HCT116 (cell line): ENCODE results near the gene RARB. TPM values are rescaled to one million over a fixed set of nuclear protein-coding genes. Genes with fewer than 3 reads are reported as not detected.
A peak's percentile ranks its signal among the peaks of the same experiment; 100 is the strongest.

Source experiments
- ATAC-seq: fragments of 200-7000 bp; cut with Tn5 transposase; 2 replicates; pipeline ENCODE4 v1.9.1; 2020; ENCODE audit warnings: mild to moderate bottlenecking, moderate library complexity
- BruUV-seq: library from RNA; stranded (reverse); fragments of 400-500 nt; replicated peaks from 2 replicates; lab custom pipeline; 2021; lab: Mats Ljungman, UMichigan
- CTCF ChIA-PET: fragments of 300-600 bp; sonication (Branson Sonifier 250); formaldehyde crosslinking; loops from one replicate; lab custom pipeline; 2021; ENCODE audit warnings: antibody characterized with exemption; lab: Charles Lee
- POLR2A ChIA-PET: fragments of 300-600, 350-600 bp; sonication (Branson Sonifier 250); formaldehyde crosslinking; loops from one replicate; lab custom pipeline; 2021; ENCODE audit warnings: antibody characterized with exemption; lab: Charles Lee
- RAD21 ChIA-PET, 2 experiments: fragments of 300-600 bp; sonication (Branson Sonifier 250); formaldehyde crosslinking; loops; one replicate each; lab custom pipeline; 2023; ENCODE audit warnings: low total read pairs in 2 of 2; ENCODE audit not compliant: uncharacterized antibody in 2 of 2, unreplicated experiment in 2 of 2, low non-redundant PET in 1 of 2; lab: Charles Lee
- DNase-seq: peaks from one replicate; pipeline ENCODE4 v3.0.0-alpha.2; 2010; ENCODE audit warnings: low read depth, low spot score
- H2AFZ ChIP-seq: fragments of 200-600 bp; shearing (Covaris generic), sonication (generic); 2 replicates; pipeline ENCODE4 v1.6.1; 2017; ENCODE audit warnings: low read depth, mixed run types, mixed read lengths, antibody characterized with exemption, low read length; ENCODE audit not compliant: poor library complexity, severe bottlenecking
- H3K27ac ChIP-seq: 2 replicates; pipeline ENCODE4 v1.5.1; 2012; ENCODE audit warnings: low read depth, low read length
- H3K27me3 ChIP-seq: fragments of 200-600 bp; sonication (generic); 2 replicates; pipeline ENCODE4 v1.6.1; 2016; ENCODE audit warnings: mixed run types, low read length, mixed read lengths; ENCODE audit not compliant: insufficient read depth
- H3K36me3 ChIP-seq, 2 experiments: fragments of 200-500 bp in 1 of 2; fragments of 200-600 bp in 1 of 2; sonication (Bioruptor generic) in 1 of 2; sonication (generic) in 1 of 2; 2 replicates each; pipeline versions ENCODE4 v1.5.1 to v1.6.1; 2014 to 2016; ENCODE audit warnings: low read length in 2 of 2, inconsistent platforms in 1 of 2, mixed read lengths in 1 of 2, mixed run types in 1 of 2; ENCODE audit not compliant: insufficient read depth in 2 of 2, control insufficient read depth in 1 of 2
- H3K4me1 ChIP-seq, 2 experiments: fragments of 200-600 bp in 1 of 2; sonication (generic) in 1 of 2; 2 replicates each; pipeline versions ENCODE4 v1.5.1 to v1.6.1; 2012 to 2017; ENCODE audit warnings: low read length in 2 of 2, inconsistent platforms in 1 of 2, mild to moderate bottlenecking in 1 of 2, mixed read lengths in 1 of 2, mixed run types in 1 of 2, moderate library complexity in 1 of 2; ENCODE audit not compliant: insufficient read depth in 2 of 2, control insufficient read depth in 1 of 2
- H3K4me2 ChIP-seq: fragments of 200-600 bp; sonication (generic); 2 replicates; pipeline ENCODE4 v1.6.1; 2017; ENCODE audit warnings: mixed run types, low read length, mixed read lengths
- H3K4me3 ChIP-seq, 2 experiments: fragments of 200-600 bp in 1 of 2; sonication (generic) in 1 of 2; replicated peaks in 1 of 2; 2 replicates each; pipeline ENCODE4 v1.5.1; 2011 to 2016; ENCODE audit warnings: low read length in 2 of 2, control low read depth in 1 of 2, low read depth in 1 of 2, mild to moderate bottlenecking in 1 of 2, mixed read lengths in 1 of 2, mixed run types in 1 of 2
- H3K79me2 ChIP-seq: fragments of 200-600 bp; sonication (generic); 2 replicates; pipeline ENCODE4 v1.6.1; 2017; ENCODE audit warnings: mild to moderate bottlenecking, mixed run types, low read length, moderate library complexity, mixed read lengths; ENCODE audit not compliant: insufficient read depth
- H3K9ac ChIP-seq: fragments of 200-600 bp; sonication (generic); 2 replicates; pipeline ENCODE4 v1.6.1; 2016; ENCODE audit warnings: low read length, mixed read lengths
- H3K9me2 ChIP-seq: fragments of 200-600 bp; sonication (generic), shearing (Covaris generic); 2 replicates; pipeline ENCODE4 v1.6.1; 2017; ENCODE audit warnings: mixed run types, mild to moderate bottlenecking, moderate library complexity; ENCODE audit not compliant: insufficient read depth
- H3K9me3 ChIP-seq, 2 experiments: fragments of 200-500 bp in 1 of 2; fragments of 200-600 bp in 1 of 2; sonication (Bioruptor generic) in 1 of 2; sonication (generic) in 1 of 2; 2 replicates each; pipeline ENCODE4 v1.6.1; 2014 to 2017; ENCODE audit warnings: low read length in 2 of 2, mixed read lengths in 2 of 2, inconsistent platforms in 1 of 2, low read depth in 1 of 2, mild to moderate bottlenecking in 1 of 2, mixed run types in 1 of 2, moderate library complexity in 1 of 2; ENCODE audit not compliant: control insufficient read depth in 1 of 2, insufficient read depth in 1 of 2
- H4K20me1 ChIP-seq: fragments of 200-600 bp; sonication (generic), shearing (Covaris generic); 2 replicates; pipeline ENCODE4 v1.6.1; 2017; ENCODE audit warnings: mixed run types, mild to moderate bottlenecking, moderate library complexity; ENCODE audit not compliant: insufficient read depth
- CBX3 ChIP-seq: IDR thresholded peaks from 2 replicates; pipeline ENCODE4 v1.6.1; 2012; ENCODE audit warnings: low read depth
- CEBPB ChIP-seq: IDR thresholded peaks from 2 replicates; pipeline ENCODE4 v1.6.1; 2012; ENCODE audit warnings: low read depth
- EGR1 ChIP-seq: IDR thresholded peaks from 2 replicates; pipeline ENCODE4 v1.6.1; 2012; ENCODE audit warnings: low read depth
- ELF1 ChIP-seq: IDR thresholded peaks from 2 replicates; pipeline ENCODE4 v1.6.1; 2012; ENCODE audit warnings: low read depth, borderline replicate concordance
- EZH2 ChIP-seq: fragments of 200-600 bp; sonication (generic); IDR thresholded peaks from 2 replicates; pipeline ENCODE4 v1.6.1; 2017; ENCODE audit warnings: antibody characterized with exemption, mixed run types
- EZH2phosphoT487 ChIP-seq: fragments of 200-600 bp; IDR thresholded peaks from 2 replicates; pipeline ENCODE4 v1.6.1; 2018; ENCODE audit warnings: antibody characterized with exemption, borderline replicate concordance
- JUND ChIP-seq: IDR thresholded peaks from 2 replicates; pipeline ENCODE4 v1.6.1; 2012
- SIN3A ChIP-seq: IDR thresholded peaks from 2 replicates; pipeline ENCODE4 v1.6.1; 2012; ENCODE audit warnings: low read depth
- SRF ChIP-seq: IDR thresholded peaks from 2 replicates; pipeline ENCODE4 v1.6.1; 2012; ENCODE audit warnings: low read depth
- TCF7L2 ChIP-seq: IDR thresholded peaks from 2 replicates; pipeline ENCODE4 v1.7.0; 2011; ENCODE audit warnings: borderline replicate concordance, inconsistent platforms; ENCODE audit not compliant: insufficient read depth, insufficient read length; ENCODE audit errors: extremely low read depth
- YY1 ChIP-seq: IDR thresholded peaks from 2 replicates; pipeline ENCODE4 v1.6.1; 2011; ENCODE audit warnings: low read length, low read depth, moderate library complexity, mild to moderate bottlenecking; ENCODE audit not compliant: insufficient replicate concordance; ENCODE audit errors: extremely low read depth
- ZNF274 ChIP-seq: fragments of 200-500 bp; sonication (Bioruptor generic); IDR thresholded peaks from 2 replicates; pipeline ENCODE4 v1.6.1; 2014; ENCODE audit warnings: mild to moderate bottlenecking, low read depth, low read length, inconsistent platforms
- intact Hi-C: fragments of 100-400 bp; cut with micrococcal nuclease; formaldehyde crosslinking; loops from 2 replicates; pipeline ENCODE4 v1.10.0; 2022
- total RNA-seq: library from RNA; stranded (reverse); gene quantifications from one replicate; pipeline ENCODE4 v1.2.1, GENCODE V29; 2021; ENCODE audit not compliant: unreplicated experiment
- TF ChIP-seq, protein P1 (sequence below), 3 experiments: fragments of 200-600 bp in 1 of 3; sonication (generic) in 1 of 3; IDR thresholded peaks in 2 of 3; conservative IDR thresholded peaks in 1 of 3; 2 replicates each; pipeline ENCODE4 v1.5.1; 2012 to 2017; ENCODE audit warnings: low read depth in 2 of 3, low read length in 2 of 3, antibody characterized with exemption in 1 of 3, borderline replicate concordance in 1 of 3, control low read depth in 1 of 3, mild to moderate bottlenecking in 1 of 3, mixed read lengths in 1 of 3, mixed run types in 1 of 3, moderate library complexity in 1 of 3; ENCODE audit not compliant: insufficient read depth in 1 of 3
- TF ChIP-seq, protein P2 (sequence below): IDR thresholded peaks from 2 replicates; pipeline ENCODE4 v1.6.1; 2012; ENCODE audit warnings: low read depth

RARB gene
- total RNA-seq, 1 experiment from 2014 or later, result not detected

DNA sequence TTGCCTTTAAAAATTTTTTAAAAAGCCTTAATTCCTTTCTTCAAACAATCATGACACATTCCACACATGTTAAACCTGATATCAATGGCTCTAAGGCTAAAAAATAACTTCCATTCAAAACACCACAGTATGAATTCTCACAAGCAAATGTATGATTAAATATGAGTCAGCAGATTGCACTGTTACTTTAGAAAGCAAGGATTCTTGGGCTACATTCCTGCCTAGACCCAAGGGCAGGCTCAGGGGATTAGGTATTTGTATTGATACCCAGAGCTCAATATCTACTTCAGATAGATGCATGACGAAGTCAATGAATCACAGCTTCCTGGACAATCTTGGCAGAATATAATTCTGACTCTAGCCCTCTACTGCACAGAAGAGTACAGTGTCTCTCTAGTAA lies 65.7 kb downstream of the RARB start:
- ChIA-PET RAD21 (no interaction called here), CTCF (no interaction called here), POLR2A (no interaction called here)
- intact Hi-C loops, result no loop called here
- no peak overlapping the region for H2AFZ ChIP-seq
- no peak overlapping the region for H3K4me3 ChIP-seq
- H4K20me1 ChIP-seq, result no peaks in the 10 kb centered on the region
- H3K79me2 ChIP-seq, result no peaks in the 10 kb centered on the region
- no peak for DNase-seq
- H3K4me1 ChIP-seq, result no peaks in the 10 kb centered on the region
- no TSS peak for BruUV-seq
- H3K9me2 ChIP-seq, result no peaks in the 10 kb centered on the region
- H3K36me3 ChIP-seq, result no peaks in the 10 kb centered on the region
- no peak for ATAC-seq
- peaks cover 6% of the 10 kb centered on the region; the same call in 1 of the 2 replicates for H3K27me3 ChIP-seq
- H3K27ac ChIP-seq, result no peak overlapping the region
- H3K4me2 ChIP-seq, result no peak overlapping the region
- TF ChIP-seq ZNF274 (peak; percentile 40), SIN3A (no peak)
- no peaks in the 10 kb centered on the region for H3K9me3 ChIP-seq
- H3K9ac ChIP-seq, result no peak overlapping the region

DNA sequence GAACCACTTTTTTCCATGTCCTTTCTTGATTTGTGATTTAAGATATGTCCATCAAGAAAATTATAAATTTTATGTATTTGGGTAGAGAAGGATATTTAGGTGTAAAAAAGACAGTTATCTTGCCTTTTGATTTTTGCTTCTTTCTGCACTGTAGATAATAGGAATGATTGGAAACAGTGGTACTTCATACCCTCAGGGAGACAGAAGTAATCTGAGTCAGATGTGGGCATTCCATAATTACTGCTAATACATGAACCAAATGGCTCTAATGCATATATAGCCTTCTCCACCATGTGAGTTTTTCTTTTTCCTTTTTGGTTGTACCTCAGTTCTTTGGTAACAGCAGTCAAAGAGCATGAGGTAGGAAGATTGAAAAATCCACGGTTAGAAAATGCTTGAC lies 67.2 kb downstream of the RARB start:
- Histone ChIP-seq H4K20me1 (no peaks in the 10 kb centered on the region), H2AFZ (no peak overlapping the region), H3K79me2 (no peaks in the 10 kb centered on the region), H3K36me3 (no peaks in the 10 kb centered on the region)
- ATAC-seq, result no peak
- TF ChIP-seq EZH2, result no peak
- no peak for TF ChIP-seq YY1
- no peak for TF ChIP-seq TCF7L2
- no peak for TF ChIP-seq EZH2phosphoT487
- no peak for TF ChIP-seq JUND
- TF ChIP-seq SRF, result no peak
- TF ChIP-seq, protein P1, sequence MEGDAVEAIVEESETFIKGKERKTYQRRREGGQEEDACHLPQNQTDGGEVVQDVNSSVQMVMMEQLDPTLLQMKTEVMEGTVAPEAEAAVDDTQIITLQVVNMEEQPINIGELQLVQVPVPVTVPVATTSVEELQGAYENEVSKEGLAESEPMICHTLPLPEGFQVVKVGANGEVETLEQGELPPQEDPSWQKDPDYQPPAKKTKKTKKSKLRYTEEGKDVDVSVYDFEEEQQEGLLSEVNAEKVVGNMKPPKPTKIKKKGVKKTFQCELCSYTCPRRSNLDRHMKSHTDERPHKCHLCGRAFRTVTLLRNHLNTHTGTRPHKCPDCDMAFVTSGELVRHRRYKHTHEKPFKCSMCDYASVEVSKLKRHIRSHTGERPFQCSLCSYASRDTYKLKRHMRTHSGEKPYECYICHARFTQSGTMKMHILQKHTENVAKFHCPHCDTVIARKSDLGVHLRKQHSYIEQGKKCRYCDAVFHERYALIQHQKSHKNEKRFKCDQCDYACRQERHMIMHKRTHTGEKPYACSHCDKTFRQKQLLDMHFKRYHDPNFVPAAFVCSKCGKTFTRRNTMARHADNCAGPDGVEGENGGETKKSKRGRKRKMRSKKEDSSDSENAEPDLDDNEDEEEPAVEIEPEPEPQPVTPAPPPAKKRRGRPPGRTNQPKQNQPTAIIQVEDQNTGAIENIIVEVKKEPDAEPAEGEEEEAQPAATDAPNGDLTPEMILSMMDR (IDR thresholded peaks at IDR 0.05 in 2 of 3, conservative IDR thresholded peaks at IDR 0.05 in 1 of 3; ENCODE audit: borderline replicate concordance in 1 of 3, insufficient read depth in 1 of 3, low read depth in 2 of 3, low read length in 2 of 3), result no peak
- no peak for TF ChIP-seq CEBPB
- TF ChIP-seq EGR1, result no peak
- TF ChIP-seq SIN3A, result no peak
- TF ChIP-seq ZNF274, result no peak
- TF ChIP-seq CBX3, result no peak
- TF ChIP-seq ELF1, result no peak
- TF ChIP-seq, protein P2, sequence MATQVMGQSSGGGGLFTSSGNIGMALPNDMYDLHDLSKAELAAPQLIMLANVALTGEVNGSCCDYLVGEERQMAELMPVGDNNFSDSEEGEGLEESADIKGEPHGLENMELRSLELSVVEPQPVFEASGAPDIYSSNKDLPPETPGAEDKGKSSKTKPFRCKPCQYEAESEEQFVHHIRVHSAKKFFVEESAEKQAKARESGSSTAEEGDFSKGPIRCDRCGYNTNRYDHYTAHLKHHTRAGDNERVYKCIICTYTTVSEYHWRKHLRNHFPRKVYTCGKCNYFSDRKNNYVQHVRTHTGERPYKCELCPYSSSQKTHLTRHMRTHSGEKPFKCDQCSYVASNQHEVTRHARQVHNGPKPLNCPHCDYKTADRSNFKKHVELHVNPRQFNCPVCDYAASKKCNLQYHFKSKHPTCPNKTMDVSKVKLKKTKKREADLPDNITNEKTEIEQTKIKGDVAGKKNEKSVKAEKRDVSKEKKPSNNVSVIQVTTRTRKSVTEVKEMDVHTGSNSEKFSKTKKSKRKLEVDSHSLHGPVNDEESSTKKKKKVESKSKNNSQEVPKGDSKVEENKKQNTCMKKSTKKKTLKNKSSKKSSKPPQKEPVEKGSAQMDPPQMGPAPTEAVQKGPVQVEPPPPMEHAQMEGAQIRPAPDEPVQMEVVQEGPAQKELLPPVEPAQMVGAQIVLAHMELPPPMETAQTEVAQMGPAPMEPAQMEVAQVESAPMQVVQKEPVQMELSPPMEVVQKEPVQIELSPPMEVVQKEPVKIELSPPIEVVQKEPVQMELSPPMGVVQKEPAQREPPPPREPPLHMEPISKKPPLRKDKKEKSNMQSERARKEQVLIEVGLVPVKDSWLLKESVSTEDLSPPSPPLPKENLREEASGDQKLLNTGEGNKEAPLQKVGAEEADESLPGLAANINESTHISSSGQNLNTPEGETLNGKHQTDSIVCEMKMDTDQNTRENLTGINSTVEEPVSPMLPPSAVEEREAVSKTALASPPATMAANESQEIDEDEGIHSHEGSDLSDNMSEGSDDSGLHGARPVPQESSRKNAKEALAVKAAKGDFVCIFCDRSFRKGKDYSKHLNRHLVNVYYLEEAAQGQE, result no peak
- TF ChIP-seq, all 23 proteins: peak for 0
- DNase-seq, result no peak
- H3K9me2 ChIP-seq, result no peaks in the 10 kb centered on the region
- ChIA-PET POLR2A (no interaction called here), CTCF (no interaction called here), RAD21 (no interaction called here)
- no peaks in the 10 kb centered on the region for H3K9me3 ChIP-seq
- intact Hi-C loops, result no loop called here
- H3K27me3 ChIP-seq, result peaks cover 18% of the 10 kb centered on the region; the same call in 1 of the 2 replicates
- no peak overlapping the region for H3K4me3 ChIP-seq
- H3K9ac ChIP-seq, result no peak overlapping the region
- no peak overlapping the region for H3K27ac ChIP-seq
- no TSS peak for BruUV-seq
- H3K4me1 ChIP-seq, result no peaks in the 10 kb centered on the region
- no peak overlapping the region for H3K4me2 ChIP-seq
